Pancreas (tissue), 10 donors: ENCODE measurements around the gene CACNA1C. TPM values are rescaled to one million over a fixed set of nuclear protein-coding genes. Genes with fewer than 3 reads are reported as not detected.

Source experiments
- ATAC-seq, 4 donors: fragments of 200-7000 bp; cut with Tn5 transposase; one replicate each; pipeline versions ENCODE4 v1.8.0 to v1.9.1; 2020; ENCODE audit warnings: mild to moderate bottlenecking in 4 of 4, moderate library complexity in 4 of 4
- DNase-seq, 6 donors: peaks; one replicate each; pipeline ENCODE4 v3.0.0-alpha.2; 2020
- FAIRE-seq: peaks from 2 replicates; lab custom pipeline; 2012; peaks lifted over from hg19 to GRCh38; lab: Jason Lieb, UNC
- H3K27ac ChIP-seq, 4 donors: fragments of 200-600 bp; sonication (generic); 1 replicate in 3 of 4; 2 replicates in 1 of 4; pipeline versions ENCODE4 v1.5.0 to v1.8.0; 2020
- H3K27me3 ChIP-seq, 4 donors: fragments of 200-600 bp; one replicate each; pipeline ENCODE4 v1.8.0; 2021
- H3K36me3 ChIP-seq, 3 donors: fragments of 200-600 bp; sonication (generic) in 1 of 3; one replicate each; pipeline versions ENCODE4 v1.5.0 to v1.8.0; 2020 to 2021
- H3K4me1 ChIP-seq, 3 donors: fragments of 200-600 bp; one replicate each; pipeline ENCODE4 v1.8.0; 2021
- H3K4me3 ChIP-seq, 4 donors: fragments of 200-600 bp; sonication (generic) in 2 of 4; one replicate each; pipeline versions ENCODE4 v1.5.0 to v1.8.0; 2020 to 2021
- H3K9me3 ChIP-seq, 4 donors: fragments of 200-600 bp; one replicate each; pipeline ENCODE4 v1.8.0; 2021
- CTCF ChIP-seq, 4 donors: fragments of 200-600 bp; sonication (generic) in 3 of 4; IDR thresholded peaks; one replicate each; pipeline versions ENCODE4 v1.5.0 to v1.8.0; 2021; ENCODE audit warnings: antibody characterized with exemption in 4 of 4
- WGBS, 2 donors: extraction: QIAGEN DNeasy Blood & Tissue Kit; methylation state at CpG; one replicate each; pipeline ENCODE4 v1.1.7; 2013; 5-methylcytosine and 5-hydroxymethylcytosine counted together
- intact Hi-C, 3 donors: fragments of 100-400 bp; cut with DNase I; formaldehyde crosslinking; loops; one replicate each; pipeline versions ENCODE4 v1.11.1 to v1.14.2; 2022
- polyA plus RNA-seq, 2 donors: library from polyadenylated mRNA; stranded (reverse); fragments of 200-250 nt; gene quantifications; one replicate each; pipeline ENCODE4 v1.2.3, GENCODE V29; 2013
- total RNA-seq, 6 donors: library from RNA; stranded (reverse); fragmentation: NEBNext Ultra II Directional in 4 of 6; extraction: Animal tissue kit (Norgen Biotek cat#: 25700) in 4 of 6; gene quantifications; one replicate each; pipeline versions ENCODE4 v1.2.1 to v1.2.4, GENCODE V29; 2021 to 2023
- donor health status: healthy with polysubstance abuse.
- donor health status: DM: no; HTN: no; CAD: no; lungs with moderate emphysema.
- donor health status: DM: no; HTN: no; CAD: no.
- donor health status: control.
- donor health status: control.
- donor health status: Bipolar disorder and iron deficiency.
- donor health status: DM: yes; HTN: yes; CAD: no.
- donor health status: DM: no; HTN: no; CAD: no.
- donor health status: DM: no; HTN: no; CAD: no.
- donor health status: DM: yes; HTN: yes; CAD: no.

Gene CACNA1C
- total and polyA plus RNA-seq, 8 donors: 1.2 to 3.8 (median 2.3) TPM

- no peaks in the 10 kb centered on the region for H3K9me3 ChIP-seq
- H3K27ac ChIP-seq: no peak overlapping the region
- DNase-seq (no peak), FAIRE-seq (no peak), ATAC-seq (no peak)
- intact Hi-C loops: no loop called here
- H3K36me3 ChIP-seq: no peaks in the 10 kb centered on the region
- no peak overlapping the region for H3K4me3 ChIP-seq
- 69 to 77% methylated on average over 2 of the region's 2 CpGs for WGBS, 2 donors
- H3K27me3 ChIP-seq: no peaks in the 10 kb centered on the region
- no peaks in the 10 kb centered on the region for H3K4me1 ChIP-seq
- TF ChIP-seq CTCF (IDR thresholded peaks at IDR 0.05): no peak
Measured at GRCh38 chr12:2548081-2548480, 495.3 kb downstream of the CACNA1C start.

GRCh38 chr12:2550561-2551411 is 498.0 kb downstream of the CACNA1C start:
- Histone ChIP-seq H3K36me3 (no peaks in the 10 kb centered on the region), H3K4me1 (no peaks in the 10 kb centered on the region), H3K27me3 (no peaks in the 10 kb centered on the region), H3K27ac (no peak overlapping the region), H3K9me3 (no peaks in the 10 kb centered on the region), H3K4me3 (no peak overlapping the region)
- FAIRE-seq (no peak), DNase-seq (no peak), ATAC-seq (peak in 1 of 4 donors; percentile 26)
- intact Hi-C loops: no loop called here
- WGBS, 2 donors: 51 to 58% methylated on average over 17 of the region's 17 CpGs
- TF ChIP-seq CTCF (IDR thresholded peaks at IDR 0.05): no peak

GRCh38 chr12:2551412-2551900 is 498.7 kb downstream of the CACNA1C start:
- Histone ChIP-seq H3K36me3 (no peaks in the 10 kb centered on the region), H3K9me3 (no peaks in the 10 kb centered on the region), H3K4me1 (no peaks in the 10 kb centered on the region), H3K27me3 (no peaks in the 10 kb centered on the region), H3K4me3 (no peak overlapping the region), H3K27ac (no peak overlapping the region)
- FAIRE-seq: no peak
- TF ChIP-seq CTCF (IDR thresholded peaks at IDR 0.05): no peak
- no peak for DNase-seq
- intact Hi-C loops: no loop called here
- no peak for ATAC-seq
- 69 to 74% methylated on average over 13 of the region's 13 CpGs for WGBS, 2 donors

- FAIRE-seq (no peak), DNase-seq (no peak), ATAC-seq (no peak)
- no peak for TF ChIP-seq CTCF (IDR thresholded peaks at IDR 0.05)
- Histone ChIP-seq H3K4me3 (no peak overlapping the region), H3K4me1 (no peaks in the 10 kb centered on the region), H3K9me3 (no peaks in the 10 kb centered on the region), H3K36me3 (no peaks in the 10 kb centered on the region), H3K27ac (no peak overlapping the region), H3K27me3 (no peaks in the 10 kb centered on the region)
- 55 to 61% methylated on average over 10 of the region's 10 CpGs for WGBS, 2 donors
- intact Hi-C loops: no loop called here
Measured at GRCh38 chr12:2552000-2552756, 499.4 kb downstream of the CACNA1C start.
